OCI-M2 (cell line): Measurements from ENCODE around the gene KRTAP4-5.
"Not testable (repeated sequence)": the region's sequence is repeated elsewhere in the genome, so short reads cannot be mapped to it uniquely, and the experiment has no call there.

Experiments
- DNase-seq: peaks from one replicate; lab custom pipeline; 2025; ENCODE audit not compliant: unreplicated experiment; lab: John Stamatoyannopoulos, UW

The KRTAP4-5 gene

DNA sequence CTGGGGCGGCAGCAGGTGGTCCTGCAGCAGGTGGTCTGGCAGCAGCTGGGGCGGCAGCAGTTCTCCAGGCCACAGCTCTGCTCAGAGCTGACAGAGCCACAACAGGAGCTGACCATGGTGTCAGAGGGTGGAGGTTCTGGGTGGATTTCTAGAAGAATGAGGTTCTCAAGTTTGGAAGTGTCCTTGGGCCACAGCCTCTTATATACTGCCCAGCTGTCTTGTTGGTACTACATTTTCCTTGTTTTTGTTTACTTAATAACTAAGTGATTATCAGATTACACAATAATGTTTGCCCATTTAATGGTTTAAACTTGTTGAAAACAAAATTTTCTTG is at the start of gene KRTAP4-5:
Gene KRTAP4-5 (minus strand): TSS at position 174 of the 334 bp plus-strand sequence. CDS start 58 bp downstream, at position 116.
- no peak for DNase-seq

DNA sequence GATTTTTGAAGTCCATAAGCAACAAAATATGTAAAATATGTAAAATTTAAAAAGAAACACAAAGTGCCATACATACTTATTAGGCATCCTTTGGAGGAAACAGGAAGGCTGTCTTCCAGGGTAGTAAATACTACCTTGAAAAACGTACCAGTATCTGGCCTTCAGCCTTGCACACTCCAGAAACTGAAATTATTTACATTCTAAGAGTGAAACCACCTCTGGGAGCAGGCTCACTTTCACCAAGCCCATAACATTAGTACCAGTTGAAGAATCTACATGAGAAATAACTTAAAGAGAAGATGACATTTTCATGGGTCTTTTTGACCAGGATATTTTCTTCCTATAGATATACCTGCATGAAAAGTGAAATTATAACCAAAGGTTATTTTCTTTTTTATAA is 46.4 kb upstream of the KRTAP4-5 start:
- DNase-seq, result no peak

DNA sequence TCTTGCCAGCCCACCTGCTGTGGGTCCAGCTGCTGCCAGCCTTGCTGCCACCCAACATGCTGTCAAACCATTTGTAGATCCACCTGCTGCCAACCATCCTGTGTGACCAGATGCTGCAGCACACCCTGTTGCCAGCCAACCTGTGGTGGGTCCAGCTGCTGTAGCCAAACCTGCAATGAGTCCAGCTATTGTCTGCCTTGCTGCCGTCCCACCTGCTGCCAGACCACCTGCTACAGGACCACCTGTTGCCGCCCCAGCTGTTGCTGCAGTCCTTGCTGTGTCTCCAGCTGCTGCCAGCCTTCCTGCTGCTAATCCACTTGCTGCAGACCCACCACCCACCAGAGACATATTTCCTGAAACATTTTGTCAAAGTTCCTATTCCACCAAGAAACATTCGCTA is 40.7 kb upstream of the KRTAP4-5 start:
- DNase-seq, result no peak

DNA sequence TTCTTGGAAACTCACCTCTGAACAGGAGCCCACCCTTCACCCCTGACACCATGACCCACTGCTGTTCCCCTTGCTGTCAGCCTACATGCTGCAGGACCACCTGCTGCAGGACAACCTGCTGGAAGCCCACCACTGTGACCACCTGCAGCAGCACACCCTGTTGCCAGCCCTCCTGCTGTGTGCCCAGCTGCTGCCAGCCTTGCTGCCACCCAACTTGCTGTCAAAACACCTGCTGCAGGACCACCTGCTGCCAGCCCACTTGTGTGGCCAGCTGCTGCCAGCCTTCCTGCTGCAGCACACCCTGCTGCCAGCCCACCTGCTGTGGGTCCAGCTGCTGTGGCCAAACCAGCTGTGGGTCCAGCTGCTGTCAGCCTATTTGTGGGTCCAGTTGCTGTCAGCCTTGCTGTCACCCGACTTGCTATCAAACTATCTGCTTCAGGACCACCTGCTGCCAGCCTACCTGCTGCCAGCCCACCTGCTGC is 40.3 kb upstream of the KRTAP4-5 start, which contains the start of gene KRTAP9-1:
Gene KRTAP9-1 (plus strand): TSS at position 51 of the 482 bp plus-strand sequence. CDS start 0 bp downstream, at position 51.
- not testable (repeated sequence) for DNase-seq

DNA sequence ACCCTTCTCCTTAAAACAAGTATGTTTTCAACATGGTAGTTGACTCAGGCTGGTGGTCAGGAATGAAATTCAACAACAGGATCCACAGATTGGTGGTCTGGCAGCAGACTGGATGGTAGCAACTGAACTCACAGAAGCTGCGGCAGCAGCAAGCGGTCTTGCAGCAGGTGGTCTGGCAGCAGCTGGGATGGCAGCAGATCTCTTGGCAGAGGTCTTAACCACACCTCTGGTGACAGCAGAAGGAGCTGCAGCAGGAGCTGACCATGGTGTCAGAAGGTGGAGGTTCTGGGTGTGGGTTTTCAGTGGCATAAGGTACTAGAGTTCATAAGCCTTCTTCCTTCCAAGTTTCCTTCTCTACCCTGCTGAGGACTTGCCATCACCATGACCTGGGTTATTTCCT is 37.2 kb upstream of the KRTAP4-5 start:
- no peak for DNase-seq

DNA sequence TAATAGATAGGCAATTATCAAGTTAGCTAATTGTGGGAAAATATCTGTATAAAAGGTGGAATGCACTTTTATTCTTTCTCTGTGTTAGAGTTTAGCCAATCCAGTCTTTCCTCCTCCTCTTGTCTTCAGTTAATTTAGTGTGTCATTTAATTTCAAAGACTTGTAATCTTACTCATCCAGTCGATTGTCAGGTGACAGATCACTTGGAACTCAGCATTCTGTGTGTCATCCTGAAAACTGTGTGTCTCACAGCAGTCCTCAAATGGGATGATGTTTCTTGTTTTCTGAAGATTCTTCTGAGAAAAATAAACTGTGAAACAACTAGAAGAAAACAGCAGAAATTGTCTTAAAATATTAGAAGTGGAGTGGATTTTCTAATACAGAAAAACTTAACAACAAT is 35.4 kb upstream of the KRTAP4-5 start:
- DNase-seq, result no peak

DNA sequence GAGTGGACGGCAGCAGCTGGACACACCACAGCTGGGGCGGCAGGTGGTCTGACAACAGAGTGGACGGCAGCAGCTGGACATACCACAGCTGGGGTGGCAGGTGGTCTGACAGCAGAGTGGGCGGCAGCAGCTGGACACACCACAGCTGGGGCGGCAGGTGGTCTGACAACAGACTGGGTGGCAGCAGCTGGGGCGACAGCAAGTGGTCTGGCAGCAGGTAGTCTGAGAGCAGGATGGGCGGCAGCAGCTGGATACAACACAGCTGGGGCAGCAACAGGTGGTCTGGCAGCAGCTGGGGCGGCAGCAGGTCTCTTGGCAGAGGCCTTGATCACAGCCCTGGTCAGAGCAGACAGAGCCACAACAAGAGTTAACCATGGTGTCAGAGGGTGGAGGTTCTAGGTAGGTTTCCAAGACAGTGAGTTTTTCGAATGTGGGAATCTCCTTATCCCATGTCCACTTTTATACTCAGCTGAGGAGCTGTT is 34.9 kb upstream of the KRTAP4-5 start, which contains the start of gene KRTAP4-1:
Gene KRTAP4-1 (minus strand): TSS at position 432 of the 482 bp plus-strand sequence. CDS start 57 bp downstream, at position 375.
- DNase-seq, result no peak

DNA sequence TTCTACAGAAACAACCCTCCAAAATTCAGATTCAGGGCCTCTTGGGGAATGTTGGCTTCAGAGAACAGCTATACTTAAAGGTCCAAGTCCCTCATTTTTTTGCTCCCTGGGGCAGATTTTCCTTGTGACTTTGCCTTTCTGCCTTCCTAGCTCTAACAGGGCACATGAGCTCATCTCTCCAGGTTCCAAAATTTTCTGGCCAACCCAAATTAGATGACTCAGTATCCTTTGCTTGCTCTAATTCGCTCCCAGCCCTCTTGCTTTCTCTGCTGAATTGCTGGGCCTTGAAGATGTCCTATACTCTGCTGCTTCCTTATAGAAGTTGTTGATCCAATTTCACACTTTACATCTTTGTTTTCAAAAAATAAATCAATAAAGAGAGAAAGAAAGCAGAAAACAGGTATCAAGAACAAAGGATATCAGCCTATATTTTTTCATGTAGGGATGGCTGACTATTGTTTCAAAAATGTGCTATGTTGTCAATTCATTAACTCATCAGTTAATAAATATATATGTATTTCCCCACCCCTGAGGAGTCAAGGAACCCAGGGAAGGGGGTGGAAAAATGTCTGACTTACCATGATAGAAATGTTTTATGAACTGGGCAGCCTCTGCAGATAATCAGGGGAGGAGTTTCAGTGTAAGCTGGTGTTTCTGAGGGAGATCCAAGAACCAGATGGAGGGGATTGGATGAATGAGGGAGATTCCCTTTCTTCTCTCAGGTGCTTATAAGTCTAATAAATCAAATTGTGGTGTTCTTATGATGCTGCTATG is 29.4 kb upstream of the KRTAP4-5 start:
- DNase-seq, result no peak

DNA sequence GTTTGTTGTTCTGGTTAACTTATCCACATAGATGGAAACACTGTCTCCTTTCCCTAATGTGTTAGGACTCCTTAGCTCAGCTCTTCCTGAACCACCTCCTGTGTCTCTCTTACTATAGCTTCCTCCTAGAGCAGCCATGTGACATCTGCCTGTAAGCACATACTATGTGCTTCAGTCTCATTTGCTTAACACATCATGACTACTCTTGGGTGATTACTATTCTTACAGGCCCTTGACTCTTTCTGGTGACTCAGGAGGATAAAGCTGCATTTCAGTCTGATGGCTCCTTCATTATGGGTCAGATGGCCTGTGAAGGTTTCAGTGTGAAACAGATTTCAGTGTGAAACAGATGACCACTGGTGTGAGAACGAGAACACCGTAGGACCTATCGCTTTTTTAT is 28.7 kb upstream of the KRTAP4-5 start:
- DNase-seq, result no peak

DNA sequence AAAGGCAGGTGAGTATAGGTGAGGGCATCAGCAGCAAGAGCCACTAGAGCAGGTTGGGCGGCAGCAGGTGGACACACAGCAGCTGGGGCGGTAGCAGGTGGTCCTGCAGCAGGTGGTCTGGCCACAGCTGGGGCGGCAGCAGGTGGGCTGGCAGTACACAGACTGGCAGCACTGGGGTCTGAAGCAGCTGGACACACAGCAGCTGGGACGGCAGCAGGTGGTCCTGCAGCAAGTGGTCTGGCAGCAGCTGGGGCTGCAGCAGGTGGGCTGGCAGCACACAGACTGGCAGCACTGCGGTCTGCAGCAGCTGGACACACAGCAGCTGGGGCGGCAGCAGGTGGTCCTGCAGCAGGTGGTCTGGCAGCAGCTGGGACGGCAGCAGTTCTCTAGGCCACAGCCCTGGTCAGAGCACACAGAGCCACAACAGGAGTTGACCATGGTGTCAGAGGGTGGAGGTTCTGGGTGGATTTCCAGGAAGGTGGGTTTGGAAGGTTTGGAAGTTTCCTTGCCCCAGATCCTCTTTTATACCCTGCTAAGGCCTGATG is 28.2 kb upstream of the KRTAP4-5 start, which contains the start of gene KRTAP4-2:
Gene KRTAP4-2 (minus strand): TSS at position 495 of the 545 bp plus-strand sequence. CDS start 57 bp downstream, at position 438.
- no peak for DNase-seq

DNA sequence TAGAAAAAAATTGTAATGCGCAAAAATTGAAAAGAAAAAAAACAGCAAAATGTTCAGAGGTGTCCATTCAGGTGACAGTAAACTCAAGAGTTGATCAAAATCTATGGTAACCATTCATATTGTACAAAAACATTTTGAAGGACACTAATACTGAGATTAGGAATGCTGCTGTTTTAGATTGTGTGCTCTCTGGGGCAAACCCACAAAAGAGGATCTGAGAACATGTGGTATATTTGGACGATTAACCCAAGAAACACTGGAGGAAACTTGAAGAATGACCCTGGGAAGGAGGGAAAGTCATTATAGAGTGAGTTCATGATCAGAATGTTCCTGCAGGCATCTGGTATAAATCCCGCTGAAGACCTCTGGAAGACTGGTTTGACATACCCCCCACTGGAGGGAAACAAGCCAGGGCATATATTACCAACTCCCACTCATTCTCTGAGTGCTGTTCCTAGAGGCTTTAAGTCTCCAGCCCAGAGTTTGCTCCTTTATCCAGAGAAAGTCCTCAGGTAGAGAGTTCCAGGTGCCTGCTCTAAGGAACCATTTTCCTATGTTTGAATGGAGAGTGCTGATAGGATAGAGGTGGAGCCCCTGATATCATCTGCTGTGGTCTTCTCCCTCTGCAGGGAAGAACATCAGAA is 27.2 kb upstream of the KRTAP4-5 start:
- no peak for DNase-seq

DNA sequence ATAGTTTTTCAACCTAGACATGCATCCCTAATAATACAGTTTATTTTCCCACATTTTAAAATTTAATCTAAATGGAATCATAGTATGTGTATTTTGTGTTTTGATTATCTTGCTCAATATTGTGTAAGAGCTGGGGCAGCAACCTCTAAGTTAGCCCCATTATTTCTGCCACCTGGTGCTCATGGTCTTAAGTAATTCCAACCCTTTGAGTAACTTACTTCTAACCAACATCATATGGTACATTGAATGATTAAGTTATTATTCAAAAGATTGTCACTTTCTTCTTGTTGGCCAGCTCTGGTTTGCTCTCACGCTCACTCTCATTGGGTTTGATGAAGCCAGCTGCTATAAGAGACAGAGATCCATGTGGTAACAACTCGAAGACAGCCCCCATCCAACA is 22.3 kb upstream of the KRTAP4-5 start:
- no peak for DNase-seq

DNA sequence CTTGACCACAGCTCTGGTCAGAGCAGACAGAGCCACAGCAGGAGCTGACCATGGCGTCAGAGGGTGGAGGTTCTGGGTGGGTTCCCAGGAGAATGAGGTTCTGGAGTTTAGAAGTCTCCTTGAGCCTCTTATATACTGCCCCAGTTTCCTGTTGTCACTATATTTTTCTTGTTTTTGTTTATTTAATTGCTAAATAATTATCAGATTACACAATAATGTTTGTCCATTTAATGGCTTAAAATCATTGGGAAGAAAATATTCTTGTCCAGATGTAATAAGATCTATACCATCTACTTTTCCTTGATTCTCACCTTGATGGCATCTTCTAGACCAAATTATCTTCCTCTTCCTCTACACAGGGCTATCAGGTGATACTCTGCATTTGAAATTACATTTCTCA is 18.5 kb upstream of the KRTAP4-5 start, which contains the start of gene KRTAP4-3:
Gene KRTAP4-3 (minus strand): TSS at position 101 of the 400 bp plus-strand sequence. CDS start 49 bp downstream, at position 52.
- DNase-seq, result no peak

DNA sequence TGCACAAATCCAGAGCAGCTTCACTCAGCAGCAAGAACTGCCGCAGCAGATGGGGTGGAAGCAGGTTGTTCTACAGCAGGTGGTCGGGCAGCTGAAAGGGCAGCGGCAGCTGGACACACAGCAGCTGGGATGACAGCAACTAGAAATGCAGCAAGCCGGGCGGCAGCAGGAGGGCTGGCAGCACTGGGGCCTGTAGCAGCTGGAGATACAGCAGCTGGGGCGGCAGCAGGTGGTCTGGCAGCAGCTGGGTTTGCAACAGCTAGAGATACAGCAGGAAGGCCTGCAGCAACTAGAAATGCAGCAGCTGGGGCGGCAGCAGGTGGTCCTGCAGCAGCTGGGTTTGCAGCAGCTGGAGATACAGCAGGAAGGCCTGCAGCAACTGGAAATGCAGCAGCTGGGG is 17.9 kb upstream of the KRTAP4-5 start:
- no peak for DNase-seq

DNA sequence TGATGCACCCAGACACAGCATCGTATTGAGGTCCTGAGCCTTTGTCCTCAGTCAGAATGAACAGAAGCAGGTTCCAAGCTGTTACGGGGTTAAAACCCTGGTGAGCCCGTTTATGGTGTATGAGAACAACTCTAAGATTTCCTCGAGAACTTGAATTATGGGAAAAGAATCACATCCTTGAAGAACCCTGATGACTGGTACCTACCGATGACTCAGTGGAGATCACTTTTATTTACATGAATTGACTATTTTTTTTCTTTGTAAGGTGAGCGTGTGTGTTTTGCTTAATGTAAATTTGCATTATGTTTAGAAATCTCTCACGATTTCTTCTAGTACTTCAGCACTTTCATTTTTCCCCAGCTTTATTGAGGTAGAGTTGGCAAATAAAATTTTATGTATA is 14.2 kb upstream of the KRTAP4-5 start:
- DNase-seq, result no peak

DNA sequence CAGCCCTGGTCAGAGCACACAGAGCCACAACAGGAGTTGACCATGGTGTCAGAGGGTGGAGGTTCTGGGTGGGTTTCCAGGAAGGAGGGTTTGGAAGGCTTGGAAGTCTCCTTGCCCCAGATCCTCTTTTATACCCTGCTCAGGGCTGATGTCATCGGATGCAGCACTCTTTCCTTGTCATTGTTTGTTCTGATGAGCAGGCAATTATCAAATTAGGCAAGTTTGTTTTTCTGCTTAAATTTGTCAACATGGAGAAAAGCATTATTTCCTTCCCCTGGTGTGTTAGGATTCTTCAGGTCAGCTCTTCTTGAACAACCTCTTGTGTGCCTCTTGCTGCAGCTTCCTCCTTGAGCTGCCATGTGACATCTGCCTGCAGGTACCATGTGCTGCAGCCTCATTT is 11.0 kb upstream of the KRTAP4-5 start, which contains the start of gene KRTAP4-4:
Gene KRTAP4-4 (minus strand): TSS at position 101 of the 400 bp plus-strand sequence. CDS start 57 bp downstream, at position 44.
- no peak for DNase-seq

DNA sequence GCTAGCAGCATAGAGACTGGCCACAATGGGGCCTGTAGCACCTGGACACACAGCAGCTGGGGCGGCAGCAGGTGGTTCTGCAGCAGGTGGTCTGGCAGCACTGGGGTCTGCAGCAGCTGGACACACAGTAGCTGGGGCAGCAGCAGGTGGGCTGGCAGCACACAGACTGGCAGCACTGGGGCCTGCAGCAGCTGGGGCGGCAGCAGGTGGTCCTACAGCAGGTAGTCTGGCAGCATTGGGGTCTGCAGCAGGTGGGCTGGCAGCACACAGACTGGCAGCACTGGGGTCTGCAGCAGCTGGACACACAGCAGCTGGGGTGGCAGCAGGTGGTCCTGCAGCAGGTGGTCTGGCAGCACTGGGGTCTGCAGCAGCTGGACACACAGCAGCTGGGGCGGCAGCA is 10.6 kb upstream of the KRTAP4-5 start:
- not testable (repeated sequence) for DNase-seq

DNA sequence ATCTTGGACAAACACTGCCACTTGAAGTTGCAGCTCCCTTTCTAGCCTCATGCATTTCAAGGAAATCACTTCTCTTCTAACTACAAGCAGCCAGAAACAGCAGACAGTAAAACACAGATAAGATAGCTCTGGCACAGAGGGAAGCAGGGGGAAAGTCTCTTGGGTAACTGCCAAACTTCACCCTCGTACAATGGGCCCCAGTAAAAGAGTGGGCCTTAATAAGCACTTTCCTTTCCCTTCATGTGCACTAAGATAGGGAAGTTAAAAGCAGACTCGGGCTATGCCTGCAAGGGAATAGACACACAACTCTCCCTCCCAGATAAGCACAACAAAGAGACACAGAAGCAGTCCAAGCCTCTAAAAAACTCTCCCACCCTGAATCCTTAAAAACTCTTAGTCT is 4.2 kb upstream of the KRTAP4-5 start:
- no peak for DNase-seq

DNA sequence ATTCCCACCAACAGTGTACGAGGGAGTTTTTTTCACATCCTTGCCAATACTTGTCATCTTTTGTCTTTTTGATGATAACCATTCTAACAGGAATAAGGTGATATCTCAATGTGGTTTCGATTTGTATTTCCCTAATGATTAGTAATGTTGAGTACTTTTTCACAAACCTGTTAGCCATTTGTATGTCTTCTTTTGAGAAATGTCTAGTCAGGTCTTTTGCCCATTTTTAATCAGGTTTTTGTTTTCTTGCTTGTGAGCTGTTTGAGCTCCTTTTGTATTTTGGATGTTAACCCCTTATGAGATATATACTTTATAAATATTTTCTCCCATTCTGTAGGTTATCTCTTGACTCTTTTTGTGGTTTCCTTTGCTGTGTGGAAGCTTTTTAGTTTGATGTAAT is 1.9 kb upstream of the KRTAP4-5 start:
- no peak for DNase-seq

DNA sequence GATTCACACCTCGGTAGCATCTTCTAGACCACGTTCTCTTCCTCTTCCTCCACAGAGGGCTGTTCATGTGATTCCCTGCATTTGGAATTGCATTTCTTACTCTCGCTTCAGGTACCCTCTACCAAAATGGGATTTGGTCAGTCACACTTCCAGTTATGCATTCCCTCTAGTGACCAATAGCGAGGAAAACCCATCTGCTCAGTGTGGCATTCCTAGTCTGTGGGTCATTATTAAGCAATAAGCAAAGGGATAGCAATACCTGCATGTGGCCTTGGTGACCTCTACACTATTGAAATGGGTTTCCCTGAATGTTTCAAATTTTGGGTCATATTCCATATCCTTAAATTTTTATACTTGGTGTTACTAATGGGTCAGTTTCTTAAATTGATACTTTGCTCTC is 401 bp upstream of the KRTAP4-5 start:
- DNase-seq, result no peak

DNA sequence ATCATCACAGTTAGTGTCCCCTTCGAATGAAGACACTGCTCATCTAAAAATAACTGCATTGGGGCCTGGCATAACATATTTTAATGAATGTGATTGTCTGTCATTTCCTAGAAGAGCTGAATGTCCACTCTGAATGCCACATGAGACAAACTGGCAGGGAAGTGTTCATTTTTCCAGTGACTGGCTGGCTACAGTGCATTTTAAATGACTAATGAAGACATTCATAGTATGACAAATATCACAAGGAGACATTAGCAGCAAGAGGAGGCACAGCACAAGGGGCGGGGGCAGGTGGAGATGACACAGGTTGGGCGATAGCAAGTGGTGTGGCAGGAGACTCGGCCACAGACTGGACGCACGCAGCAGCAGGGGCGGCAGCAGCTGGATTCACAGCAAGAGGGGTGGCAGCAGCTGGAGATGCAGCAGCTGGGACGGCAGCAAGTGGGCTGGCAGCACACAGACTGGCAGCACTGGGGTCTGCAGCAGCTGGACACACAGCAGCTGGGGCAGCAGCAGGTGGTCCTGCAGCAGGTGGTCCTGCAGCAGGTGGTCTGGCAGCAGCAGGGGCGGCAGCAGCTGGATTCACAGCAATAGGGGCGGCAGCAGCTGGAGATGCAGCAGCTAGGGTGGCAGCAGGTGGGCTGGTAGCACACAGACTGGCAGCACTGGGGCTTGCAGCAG is 514 bp downstream of the KRTAP4-5 start:
- not testable (repeated sequence) for DNase-seq
